GM19035 (cell line): ENCODE measurements around the gene SPTBN5.

ENCODE experiments used
- ATAC-seq: cut with Tn5 transposase; IDR thresholded peaks from one replicate; pipeline ENCODE4 v1.9.1; 2021; ENCODE audit not compliant: unreplicated experiment

Gene SPTBN5

DNA sequence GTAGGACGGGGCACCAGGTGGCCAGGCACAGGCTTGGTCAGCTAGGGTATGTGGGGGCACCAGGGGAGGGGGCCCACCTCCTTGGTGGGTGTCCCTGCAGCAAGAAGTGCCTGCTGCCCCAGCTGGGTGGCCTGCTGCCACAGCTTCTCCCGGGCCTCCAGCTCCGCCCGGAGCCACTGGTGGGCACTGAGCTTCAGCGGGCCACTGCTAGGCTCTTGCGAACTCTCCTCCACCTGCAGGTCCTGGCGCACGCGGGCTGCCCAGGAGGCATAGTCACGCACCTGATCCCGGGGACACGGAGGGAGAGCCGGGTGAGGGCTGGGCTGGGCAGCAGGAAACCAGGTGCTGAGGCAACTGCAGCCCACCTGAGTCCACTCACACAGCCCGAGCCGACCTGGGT is 25.5 kb downstream of the SPTBN5 start:
- ATAC-seq: no peak

DNA sequence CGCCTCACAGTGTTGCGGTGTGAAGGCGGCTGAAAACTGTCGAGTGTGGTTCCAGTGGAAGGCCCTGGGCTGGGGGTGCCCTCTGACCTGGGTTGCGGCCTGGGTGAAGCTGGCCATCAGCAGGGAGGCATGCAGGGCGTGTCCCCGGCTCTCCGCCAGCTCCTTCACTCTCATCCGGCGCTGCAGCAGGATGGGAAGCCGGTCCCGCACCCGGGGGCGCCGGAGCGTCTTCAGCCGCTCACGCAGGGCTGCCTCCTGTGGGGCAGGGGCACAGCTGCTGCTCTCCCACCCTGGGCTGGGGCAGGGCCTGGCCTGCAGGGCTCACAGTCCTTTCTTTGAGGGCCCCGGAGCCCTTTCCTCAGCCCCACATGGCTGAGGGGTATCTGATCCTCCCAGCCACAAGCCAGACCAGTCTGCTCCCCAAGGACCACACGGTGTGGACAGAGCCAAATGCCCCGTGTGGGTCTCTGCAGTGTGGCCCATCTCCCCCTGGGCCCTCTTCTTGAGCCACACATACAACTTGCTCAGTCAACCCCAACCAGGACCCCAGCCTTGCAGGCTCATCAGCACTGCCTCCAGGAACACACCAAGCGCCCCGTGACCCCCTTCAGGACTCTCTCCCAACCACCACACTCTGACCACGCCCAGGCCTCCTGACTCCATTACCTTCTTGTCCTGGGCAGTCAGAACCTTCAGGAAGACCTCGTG is 26.8 kb downstream of the SPTBN5 start:
- ATAC-seq: no peak

DNA sequence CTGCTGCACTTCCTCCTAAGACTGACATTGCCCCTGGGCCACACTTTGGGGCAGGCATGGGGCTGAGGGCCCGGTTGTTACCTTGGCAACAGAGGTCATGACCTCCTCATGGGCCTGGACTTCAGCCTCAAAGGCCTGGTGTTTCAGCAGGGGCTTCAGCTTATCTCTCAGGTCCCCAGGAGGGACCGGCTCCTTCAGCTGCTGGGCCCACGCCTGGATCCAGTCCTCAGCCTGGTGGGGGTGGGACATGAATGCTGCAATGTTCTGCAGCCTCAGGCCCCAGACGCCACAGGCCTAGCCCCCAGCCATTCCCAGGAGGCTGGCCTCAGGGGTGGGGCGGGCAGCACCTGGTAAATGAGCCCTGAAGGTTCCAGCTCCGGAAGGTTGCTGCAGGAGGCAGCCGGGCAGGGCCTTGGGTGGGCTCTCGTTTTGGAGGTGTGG is 27.6 kb downstream of the SPTBN5 start:
- ATAC-seq: no peak

DNA sequence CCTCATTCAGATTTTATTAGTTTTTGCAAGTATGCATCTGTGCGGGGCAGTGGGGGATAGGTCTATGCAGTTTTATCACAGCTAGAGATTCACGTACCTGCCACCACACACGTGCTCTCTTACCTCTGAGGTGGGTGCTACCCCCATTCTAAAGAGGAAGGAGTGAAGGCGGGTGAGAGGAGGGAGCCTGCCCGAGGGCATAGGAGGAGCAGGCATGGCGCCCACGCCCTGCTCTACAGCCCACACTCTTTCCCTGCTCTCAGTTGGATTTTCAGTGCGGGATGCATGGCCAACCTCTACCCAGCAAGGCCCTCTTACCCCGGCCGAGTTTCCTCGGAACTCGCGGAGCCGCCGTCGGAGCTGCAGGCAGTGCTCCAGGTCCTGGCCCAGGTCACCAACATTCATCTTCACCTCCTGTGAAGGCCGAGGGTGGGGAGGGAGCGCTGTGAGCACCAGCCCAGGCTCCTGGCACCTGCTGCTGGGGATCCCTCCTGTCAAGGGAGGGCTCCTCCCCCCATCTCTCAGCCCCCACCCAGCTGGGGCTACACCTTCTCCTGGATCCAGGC is 28.3 kb downstream of the SPTBN5 start:
- no peak for ATAC-seq

- ATAC-seq: no peak
Measured at GRCh38 chr15:41862515-41863116, 31.2 kb downstream of the SPTBN5 start.

GRCh38 chr15:41861736-41862356 is 32.0 kb downstream of the SPTBN5 start:
- ATAC-seq: no peak

DNA sequence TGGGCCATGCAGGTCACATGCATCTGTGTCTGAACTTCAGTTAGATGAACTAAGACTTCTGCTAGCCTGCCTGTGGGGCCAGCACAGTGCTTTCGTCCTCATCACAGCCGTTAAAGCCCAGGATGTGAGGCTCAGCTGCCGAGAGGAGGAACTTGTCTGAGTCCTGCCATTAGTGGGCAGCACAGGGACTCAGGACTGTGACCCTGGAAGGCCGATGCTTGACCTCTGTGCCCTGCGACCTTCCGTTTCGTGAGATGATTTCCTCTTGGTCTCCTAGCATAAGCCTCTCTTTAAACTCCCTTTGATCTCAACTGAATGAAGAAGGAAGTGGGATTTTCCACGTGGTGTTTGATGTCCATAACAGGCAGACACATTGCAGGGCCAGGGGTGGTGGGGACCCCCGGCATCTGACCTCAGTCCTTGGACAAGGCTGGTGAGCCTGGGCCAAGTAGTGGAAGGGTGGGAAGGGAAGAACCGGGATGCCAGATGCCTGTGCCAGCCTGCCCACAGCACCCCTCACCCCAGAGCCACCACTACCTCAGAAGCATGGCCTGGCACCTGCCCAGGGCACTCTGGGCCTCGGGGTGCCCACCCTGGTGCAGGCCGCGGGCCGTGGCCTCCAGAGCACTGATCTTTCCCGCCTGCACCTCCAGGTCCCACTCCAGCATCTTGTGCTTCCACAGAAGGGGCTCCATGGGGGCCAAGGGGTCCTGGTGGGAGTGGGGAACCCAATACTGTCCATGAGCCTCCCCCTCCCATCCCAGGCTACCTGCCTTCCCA is 33.6 kb downstream of the SPTBN5 start:
- no peak for ATAC-seq

GRCh38 chr15:41858756-41859155 is 35.1 kb downstream of the SPTBN5 start:
- no peak for ATAC-seq

DNA sequence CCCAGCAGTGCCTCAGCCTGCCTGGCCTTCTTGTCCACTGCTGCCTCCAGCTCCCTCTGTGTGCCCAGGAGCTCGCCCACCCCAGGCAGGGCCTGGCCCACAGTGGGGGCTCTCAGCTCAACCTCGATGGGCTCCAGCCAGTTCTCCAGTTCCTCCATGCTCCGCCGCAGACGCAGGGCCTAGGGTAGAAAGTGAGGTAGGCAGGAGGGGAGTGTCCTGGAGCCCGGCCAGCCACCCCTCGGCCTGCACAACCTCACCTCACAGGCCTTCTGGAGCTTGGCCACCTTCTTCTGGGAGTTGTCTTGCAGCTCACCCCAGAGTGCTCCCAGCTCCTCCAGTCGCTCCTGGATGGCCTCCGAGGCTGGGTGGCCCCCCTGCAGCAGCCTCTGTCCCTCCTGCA is 36.5 kb downstream of the SPTBN5 start:
- no peak for ATAC-seq

- ATAC-seq: no peak
Measured at GRCh38 chr15:41856716-41857115, 37.1 kb downstream of the SPTBN5 start.

DNA sequence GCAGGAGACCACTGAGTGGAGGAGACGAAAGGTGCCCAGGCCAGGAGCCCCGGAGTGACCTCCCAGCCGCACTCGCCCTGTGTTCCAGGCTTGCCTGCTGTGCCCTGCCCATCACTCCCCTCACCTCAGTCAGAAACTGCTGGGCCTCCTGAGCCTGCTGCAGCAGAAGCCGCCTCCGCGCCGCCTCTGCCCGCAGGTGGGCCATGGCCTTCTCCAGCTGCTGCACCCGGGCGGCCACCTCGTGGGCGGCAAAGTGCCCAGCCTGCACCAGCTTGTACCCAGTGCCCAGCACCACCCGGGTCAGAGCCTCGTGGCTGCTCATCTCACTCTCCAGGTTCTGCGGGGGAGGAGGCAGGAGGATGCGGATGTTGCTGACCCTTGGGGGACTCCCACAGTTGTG is 37.6 kb downstream of the SPTBN5 start:
- ATAC-seq: no peak

GRCh38 chr15:41855261-41855961 is 38.4 kb downstream of the SPTBN5 start:
- no peak for ATAC-seq

DNA sequence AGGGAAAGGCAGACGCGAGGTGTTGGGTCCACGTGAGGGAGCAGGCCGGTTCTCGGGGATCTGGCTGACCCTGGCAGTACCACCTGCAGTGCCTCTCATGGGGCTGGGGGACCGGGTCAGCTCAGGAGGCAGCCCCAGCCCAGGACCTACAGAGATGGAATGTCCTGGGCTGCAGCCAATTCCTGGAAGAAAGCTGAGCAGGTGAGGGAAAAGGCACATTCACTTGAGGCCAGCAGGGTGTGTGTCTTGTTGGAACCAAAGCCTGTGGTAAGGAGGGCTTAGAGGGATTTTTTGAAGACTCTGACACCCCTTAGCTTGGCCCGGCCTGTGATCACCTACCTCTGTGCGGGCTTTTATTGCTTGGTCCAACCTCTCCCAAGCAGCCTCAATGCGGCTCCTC is 39.4 kb downstream of the SPTBN5 start:
- ATAC-seq: no peak

DNA sequence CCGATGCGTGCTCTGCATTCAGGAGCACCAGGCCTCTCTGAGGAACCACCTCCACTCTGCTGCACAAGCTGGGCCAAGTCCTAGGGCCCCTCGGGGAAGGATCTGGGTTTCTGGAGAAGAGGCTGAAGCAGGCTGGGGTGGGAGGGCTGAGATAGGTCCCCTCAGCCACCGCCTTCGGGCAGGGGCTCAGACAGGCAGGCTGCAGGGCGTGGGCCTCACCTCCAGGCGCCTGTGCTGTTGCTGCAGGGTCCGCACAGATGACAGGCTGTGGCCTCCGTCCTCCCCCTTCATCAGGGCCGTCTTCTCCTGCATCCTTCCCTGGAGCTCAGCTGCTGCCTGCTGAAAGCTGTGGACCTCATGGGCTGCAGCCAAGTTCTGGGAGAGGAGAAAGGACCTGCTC is 40.0 kb downstream of the SPTBN5 start:
- ATAC-seq: no peak

- no peak for ATAC-seq
Measured at GRCh38 chr15:41852736-41853590, 40.9 kb downstream of the SPTBN5 start.

GRCh38 chr15:41851755-41852370 is 42.0 kb downstream of the SPTBN5 start:
- no peak for ATAC-seq

DNA sequence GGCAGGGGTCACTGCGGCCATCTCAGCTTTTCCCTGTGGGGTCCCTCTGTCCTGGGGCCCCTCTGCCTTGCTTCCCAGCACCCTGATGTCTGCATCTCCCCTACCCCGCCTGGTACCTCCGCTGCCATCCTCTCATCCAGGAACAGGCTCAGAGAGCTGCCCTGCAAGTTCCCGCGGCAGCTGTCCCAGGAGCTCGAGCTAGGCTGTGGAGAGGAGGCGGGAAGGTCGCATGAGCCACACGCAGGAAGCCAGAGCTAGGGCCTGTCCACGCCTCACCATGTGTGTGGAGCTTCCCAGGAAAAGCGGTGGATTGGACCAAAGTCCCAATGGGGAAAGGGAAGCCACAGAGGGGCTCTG is 42.7 kb downstream of the SPTBN5 start:
- ATAC-seq: no peak

GRCh38 chr15:41850482-41851166 is 43.2 kb downstream of the SPTBN5 start:
- ATAC-seq: no peak

GRCh38 chr15:41849861-41850260 is 44.0 kb downstream of the SPTBN5 start:
- no peak for ATAC-seq
